ENCODE measurements around the gene RTRAF.

DNA sequence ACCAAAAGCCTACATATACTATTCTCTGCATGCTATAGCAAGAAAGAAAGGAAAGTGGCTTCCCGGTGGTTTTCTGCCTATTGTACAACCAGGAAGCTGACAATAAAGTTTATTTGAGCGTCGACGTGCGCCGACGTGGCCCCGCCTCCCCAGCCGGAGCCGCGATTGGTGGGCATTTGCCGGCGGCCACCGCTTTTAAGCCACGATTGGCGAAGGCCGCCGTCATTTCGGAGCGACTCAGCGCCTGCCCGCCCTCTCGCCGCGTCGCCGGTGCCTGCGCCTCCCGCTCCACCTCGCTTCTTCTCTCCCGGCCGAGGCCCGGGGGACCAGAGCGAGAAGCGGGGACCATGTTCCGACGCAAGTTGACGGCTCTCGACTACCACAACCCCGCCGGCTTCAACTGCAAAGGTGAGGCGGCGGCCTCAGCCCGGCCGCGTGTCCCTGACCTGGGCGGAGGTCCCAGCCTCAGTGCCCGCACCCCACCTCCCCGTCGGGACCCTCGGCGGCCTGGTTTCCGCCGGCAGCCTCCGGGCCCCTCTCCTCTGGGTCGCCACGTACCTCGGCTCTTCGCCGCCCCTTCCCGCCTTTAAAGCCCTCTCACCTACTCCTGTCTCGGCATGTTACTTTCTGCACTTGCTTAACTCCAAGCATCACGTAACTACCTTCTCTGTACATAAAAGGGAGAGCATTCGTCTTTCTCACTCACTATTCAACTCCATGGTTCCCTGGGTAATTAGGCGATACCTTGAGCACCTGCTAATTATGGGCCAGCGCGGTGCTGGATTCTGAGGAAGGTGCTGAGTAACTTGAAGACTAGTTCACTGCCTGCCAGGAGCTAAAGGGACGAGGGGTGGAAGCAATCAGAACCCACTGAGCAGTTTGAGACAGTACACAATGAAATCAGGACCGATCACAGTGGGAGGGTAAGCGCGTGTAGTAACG is at the start of gene RTRAF:
- TF ChIP-seq, protein P1, sequence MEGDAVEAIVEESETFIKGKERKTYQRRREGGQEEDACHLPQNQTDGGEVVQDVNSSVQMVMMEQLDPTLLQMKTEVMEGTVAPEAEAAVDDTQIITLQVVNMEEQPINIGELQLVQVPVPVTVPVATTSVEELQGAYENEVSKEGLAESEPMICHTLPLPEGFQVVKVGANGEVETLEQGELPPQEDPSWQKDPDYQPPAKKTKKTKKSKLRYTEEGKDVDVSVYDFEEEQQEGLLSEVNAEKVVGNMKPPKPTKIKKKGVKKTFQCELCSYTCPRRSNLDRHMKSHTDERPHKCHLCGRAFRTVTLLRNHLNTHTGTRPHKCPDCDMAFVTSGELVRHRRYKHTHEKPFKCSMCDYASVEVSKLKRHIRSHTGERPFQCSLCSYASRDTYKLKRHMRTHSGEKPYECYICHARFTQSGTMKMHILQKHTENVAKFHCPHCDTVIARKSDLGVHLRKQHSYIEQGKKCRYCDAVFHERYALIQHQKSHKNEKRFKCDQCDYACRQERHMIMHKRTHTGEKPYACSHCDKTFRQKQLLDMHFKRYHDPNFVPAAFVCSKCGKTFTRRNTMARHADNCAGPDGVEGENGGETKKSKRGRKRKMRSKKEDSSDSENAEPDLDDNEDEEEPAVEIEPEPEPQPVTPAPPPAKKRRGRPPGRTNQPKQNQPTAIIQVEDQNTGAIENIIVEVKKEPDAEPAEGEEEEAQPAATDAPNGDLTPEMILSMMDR (IDR thresholded peaks at IDR 0.05; ENCODE audit: low read depth, low read length) = no peak
- TF ChIP-seq EZH2phosphoT487 (IDR thresholded peaks at IDR 0.05; ENCODE audit: low read depth) = no peak

All from OCI-LY3 (cell line).